Natural killer cell (primary cell): Measurements from ENCODE around the gene SHROOM3. TPM values are rescaled to one million over a fixed set of nuclear protein-coding genes. Genes with fewer than 3 reads are reported as not detected.

Experiments used
- ATAC-seq, 3 donors: fragments of 150-1000 bp in 2 of 3; fragments of 200-7000 bp in 1 of 3; cut with Tn5 transposase; 1 replicate in 1 of 3; 2 replicates in 2 of 3; pipeline ENCODE4 v1.10.0; 2021; ENCODE audit warnings: mild to moderate bottlenecking in 2 of 3, moderate library complexity in 2 of 3
- DNase-seq, 2 donors: peaks; one replicate each; pipeline versions ENCODE4 v3.0.0 to v3.0.0-alpha.2; 2013 to 2021; ENCODE audit warnings: mixed read lengths in 1 of 2
- H3K27ac ChIP-seq: one replicate; pipeline ENCODE4 v1.5.1; 2013; ENCODE audit warnings: mild to moderate bottlenecking, low read length
- H3K27me3 ChIP-seq: one replicate; pipeline ENCODE4 v1.6.1; 2013; ENCODE audit warnings: low read length; ENCODE audit not compliant: control insufficient read depth, insufficient read depth
- H3K36me3 ChIP-seq: one replicate; pipeline ENCODE4 v1.6.1; 2013; ENCODE audit warnings: low read length; ENCODE audit not compliant: control insufficient read depth, insufficient read depth
- H3K4me1 ChIP-seq: one replicate; pipeline ENCODE4 v1.6.1; 2013; ENCODE audit warnings: low read length; ENCODE audit not compliant: control insufficient read depth, insufficient read depth
- H3K4me3 ChIP-seq: one replicate; pipeline ENCODE4 v1.5.1; 2013; ENCODE audit warnings: low read length
- H3K9me3 ChIP-seq: one replicate; pipeline ENCODE4 v1.6.1; 2013; ENCODE audit warnings: low read length; ENCODE audit not compliant: control insufficient read depth, insufficient read depth
- H3K27ac Mint-ChIP-seq, 2 donors: one replicate each; pipeline ENCODE4 v1.8.0; 2022; ENCODE audit warnings: mild to moderate bottlenecking in 2 of 2, mixed read lengths in 2 of 2, moderate library complexity in 1 of 2
- H3K27me3 Mint-ChIP-seq, 2 donors: one replicate each; pipeline ENCODE4 v1.8.0; 2022; ENCODE audit warnings: low read depth in 2 of 2, mixed read lengths in 2 of 2
- H3K36me3 Mint-ChIP-seq: one replicate; pipeline ENCODE4 v1.8.0; 2022; ENCODE audit warnings: mixed read lengths
- H3K4me1 Mint-ChIP-seq, 2 donors: one replicate each; pipeline ENCODE4 v1.8.0; 2022; ENCODE audit warnings: mixed read lengths in 2 of 2
- H3K4me3 Mint-ChIP-seq: one replicate; pipeline ENCODE4 v1.8.0; 2022; ENCODE audit warnings: mild to moderate bottlenecking, moderate library complexity, mixed read lengths
- H3K9me3 Mint-ChIP-seq, 2 donors: one replicate each; pipeline ENCODE4 v1.8.0; 2022; ENCODE audit warnings: mixed read lengths in 2 of 2
- CTCF ChIP-seq: fragments of 200-600 bp; IDR thresholded peaks from one replicate; pipeline ENCODE4 v1.8.0; 2022; ENCODE audit warnings: antibody characterized with exemption
- WGBS: methylation state at CpG from one replicate; pipeline ENCODE4 v1.1.7; 2013; ENCODE audit warnings: missing lambda C conversion rate; ENCODE audit not compliant: insufficient coverage; 5-methylcytosine and 5-hydroxymethylcytosine counted together
- intact Hi-C: fragments of 100-400 bp; cut with micrococcal nuclease; formaldehyde crosslinking; loops from one replicate; pipeline ENCODE4 v1.14.2; 2022
- total RNA-seq, 4 donors: library from RNA; stranded (reverse); fragments of 120-200 nt in 1 of 4; gene quantifications; one replicate each; pipeline versions ENCODE4 v1.2.3 to v1.2.4, GENCODE V29; 2013 to 2022

Gene SHROOM3
- total RNA-seq, 3 donors from 2014 or later (not counting 1 experiment from before 2014, with no cell fraction given): 0.63 TPM; not detected in 2

GRCh38 chr4:76494243-76494642, 59.2 kb downstream of the SHROOM3 start:
- Histone ChIP-seq H3K9me3 (no peaks in the 10 kb centered on the region), H3K27me3 (no peaks in the 10 kb centered on the region), H3K27ac (no peak overlapping the region), H3K36me3 (no peaks in the 10 kb centered on the region), H3K4me1 (no peaks in the 10 kb centered on the region), H3K4me3 (no peak overlapping the region)
- intact Hi-C loops: no loop called here
- no peak for TF ChIP-seq CTCF
- ATAC-seq (no peak), DNase-seq (no peak)
- Mint-ChIP-seq H3K36me3 (no peaks in the 10 kb centered on the region), H3K27me3 (peaks cover 6 to 11% of the 10 kb centered on the region in 2 donors), H3K9me3 (no peaks in the 10 kb centered on the region), H3K27ac (no peak overlapping the region), H3K4me1 (peaks cover 0 to 5% of the 10 kb centered on the region in 2 donors), H3K4me3 (no peak overlapping the region)
- 84% methylated on average over 5 of the region's 5 CpGs for WGBS

GRCh38 chr4:76494871-76495590, 60.0 kb downstream of the SHROOM3 start:
- H3K36me3 ChIP-seq: no peaks in the 10 kb centered on the region
- H3K9me3 ChIP-seq: no peaks in the 10 kb centered on the region
- ATAC-seq: no peak
- H3K27me3 Mint-ChIP-seq: peaks cover 6 to 11% of the 10 kb centered on the region in 2 donors
- 90% methylated on average over 6 of the region's 6 CpGs for WGBS
- H3K27me3 ChIP-seq: no peaks in the 10 kb centered on the region
- DNase-seq: no peak
- H3K4me1 Mint-ChIP-seq: peaks cover 0 to 5% of the 10 kb centered on the region in 2 donors
- intact Hi-C loops: no loop called here
- H3K36me3 Mint-ChIP-seq: no peaks in the 10 kb centered on the region
- H3K4me3 ChIP-seq: no peak overlapping the region
- no peaks in the 10 kb centered on the region for H3K4me1 ChIP-seq
- H3K27ac Mint-ChIP-seq: no peak overlapping the region
- no peak overlapping the region for H3K4me3 Mint-ChIP-seq
- H3K9me3 Mint-ChIP-seq: no peaks in the 10 kb centered on the region
- no peak for TF ChIP-seq CTCF
- no peak overlapping the region for H3K27ac ChIP-seq

GRCh38 chr4:76498550-76498949, 63.5 kb downstream of the SHROOM3 start:
- 77% methylated on average over 2 of the region's 3 CpGs for WGBS
- Mint-ChIP-seq H3K4me1 (no peaks in the 10 kb centered on the region), H3K4me3 (no peak overlapping the region), H3K36me3 (no peaks in the 10 kb centered on the region), H3K27me3 (peaks cover 9 to 11% of the 10 kb centered on the region in 2 donors), H3K27ac (no peak overlapping the region), H3K9me3 (no peaks in the 10 kb centered on the region)
- intact Hi-C loops: no loop called here
- TF ChIP-seq CTCF: no peak
- Histone ChIP-seq H3K4me1 (no peaks in the 10 kb centered on the region), H3K9me3 (no peaks in the 10 kb centered on the region), H3K36me3 (no peaks in the 10 kb centered on the region), H3K27me3 (no peaks in the 10 kb centered on the region), H3K27ac (no peak overlapping the region), H3K4me3 (no peak overlapping the region)
- no peak for ATAC-seq
- DNase-seq: no peak

- Histone ChIP-seq H3K9me3 (no peaks in the 10 kb centered on the region), H3K27me3 (no peaks in the 10 kb centered on the region), H3K4me3 (no peak overlapping the region), H3K36me3 (no peaks in the 10 kb centered on the region), H3K4me1 (no peaks in the 10 kb centered on the region), H3K27ac (no peak overlapping the region)
- H3K9me3 Mint-ChIP-seq: no peaks in the 10 kb centered on the region
- WGBS: 32% methylated on average over 3 of the region's 4 CpGs
- H3K36me3 Mint-ChIP-seq: no peaks in the 10 kb centered on the region
- ATAC-seq: no peak
- no peak overlapping the region for H3K4me3 Mint-ChIP-seq
- no peak for DNase-seq
- intact Hi-C loops: no loop called here
- TF ChIP-seq CTCF: no peak
- H3K27ac Mint-ChIP-seq: no peak overlapping the region
- peaks cover 9 to 11% of the 10 kb centered on the region in 2 donors for H3K27me3 Mint-ChIP-seq
- no peaks in the 10 kb centered on the region for H3K4me1 Mint-ChIP-seq
These were observed 64.4 kb downstream of the SHROOM3 start for GRCh38 chr4:76499461-76499860.
